OCI-LY7 (cell line): ENCODE results near the gene ATP1A2.

Experiments used
- CTCF ChIP-seq: fragments of 200-600 bp; sonication (generic); conservative IDR thresholded peaks from 2 replicates; pipeline ENCODE4 v1.5.1; 2014; ENCODE audit warnings: mild to moderate bottlenecking, antibody characterized with exemption, low read length, moderate library complexity, mixed read lengths
- EZH2phosphoT487 ChIP-seq: fragments of 200-600 bp; sonication (generic); IDR thresholded peaks from 2 replicates; pipeline ENCODE4 v1.6.1; 2018; ENCODE audit warnings: low read depth, borderline replicate concordance, mild to moderate bottlenecking, mixed run types, antibody characterized with exemption, low read length, moderate library complexity, mixed read lengths

- TF ChIP-seq CTCF (no peak), EZH2phosphoT487 (no peak)
These were observed 32.6 kb downstream of the ATP1A2 start for GRCh38 chr1:160148121-160148520.
